Skin epidermis (tissue), 12 donors: ENCODE data around the gene TSEN54.

Source experiments
- H3K27ac ChIP-seq, 21 experiments: fragments of 200-600 bp; sonication (generic) in 11 of 21; one replicate each; pipeline ENCODE4 v1.5.0; 2020; ENCODE audit warnings: mild to moderate bottlenecking in 3 of 21, inconsistent platforms in 2 of 21, moderate library complexity in 2 of 21
- H3K4me3 ChIP-seq, 7 experiments: fragments of 200-600 bp; sonication (generic) in 2 of 7; one replicate each; pipeline ENCODE4 v1.5.0; 2020; ENCODE audit warnings: inconsistent platforms in 2 of 7, mild to moderate bottlenecking in 2 of 7, moderate library complexity in 1 of 7

The TSEN54 gene

DNA sequence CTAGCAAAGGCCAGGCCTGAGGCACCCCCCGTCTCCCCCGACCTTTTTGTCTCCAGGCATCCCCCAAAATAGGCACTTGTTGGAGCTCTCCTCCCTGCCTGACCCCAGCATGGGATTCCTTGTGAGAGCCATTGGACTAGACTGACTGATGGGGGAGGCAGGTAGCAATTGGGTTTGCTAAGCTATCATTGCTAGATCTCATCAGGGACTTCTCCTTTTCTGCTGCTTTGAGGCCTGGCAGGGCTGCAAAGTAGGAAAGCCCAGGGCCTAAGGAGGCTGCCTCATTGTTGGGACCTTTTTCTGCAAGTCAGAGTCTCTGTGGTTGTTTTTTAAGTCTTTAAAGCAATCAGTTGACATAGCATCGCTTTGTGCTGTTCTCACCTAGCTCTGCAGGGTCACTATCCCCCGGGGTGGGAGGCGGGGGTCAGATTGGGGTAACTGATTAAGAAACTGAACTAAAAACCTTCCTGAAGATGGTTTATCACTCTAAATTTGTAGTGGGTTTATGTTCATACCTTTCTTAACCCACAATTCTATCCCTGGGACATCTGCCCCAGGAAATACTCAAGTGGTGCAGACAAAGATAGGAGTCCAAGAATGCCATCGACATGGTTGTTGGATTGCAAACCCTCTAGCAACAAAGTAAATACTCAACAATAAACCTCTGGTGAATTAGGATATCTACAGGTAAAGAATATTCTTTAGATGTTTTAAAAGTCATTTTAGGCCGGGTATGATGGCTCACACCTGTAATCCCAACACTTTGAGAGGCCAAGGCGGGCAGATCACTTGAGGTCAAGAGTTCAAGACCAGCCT is 37.2 kb downstream of the TSEN54 start:
- no peak overlapping the region for H3K27ac ChIP-seq
- H3K4me3 ChIP-seq = no peak overlapping the region

DNA sequence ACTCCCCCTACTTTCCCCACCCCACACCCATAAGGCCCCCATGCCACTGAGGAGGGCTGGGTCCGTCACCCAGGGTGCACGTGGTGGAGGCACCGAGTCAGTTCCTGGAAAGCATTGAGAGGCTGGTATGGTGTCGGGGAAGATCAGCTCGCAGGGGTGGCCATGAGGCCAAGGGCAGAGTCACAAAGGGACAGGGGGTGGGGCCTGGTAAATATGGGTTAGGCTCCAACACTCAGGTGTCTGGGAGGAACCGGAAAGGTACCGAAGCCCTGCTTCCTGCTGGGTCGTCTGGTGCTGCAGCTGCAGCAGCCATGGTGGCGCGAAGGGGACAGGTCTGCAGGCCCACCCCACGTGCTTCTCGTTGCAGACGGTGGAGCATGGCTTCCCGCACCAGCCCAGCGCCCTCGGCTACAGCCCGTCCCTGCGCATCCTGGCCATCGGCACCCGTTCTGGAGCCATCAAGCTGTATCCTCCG is 39.4 kb downstream of the TSEN54 start:
- H3K4me3 ChIP-seq = no peak overlapping the region
- no peak overlapping the region for H3K27ac ChIP-seq

DNA sequence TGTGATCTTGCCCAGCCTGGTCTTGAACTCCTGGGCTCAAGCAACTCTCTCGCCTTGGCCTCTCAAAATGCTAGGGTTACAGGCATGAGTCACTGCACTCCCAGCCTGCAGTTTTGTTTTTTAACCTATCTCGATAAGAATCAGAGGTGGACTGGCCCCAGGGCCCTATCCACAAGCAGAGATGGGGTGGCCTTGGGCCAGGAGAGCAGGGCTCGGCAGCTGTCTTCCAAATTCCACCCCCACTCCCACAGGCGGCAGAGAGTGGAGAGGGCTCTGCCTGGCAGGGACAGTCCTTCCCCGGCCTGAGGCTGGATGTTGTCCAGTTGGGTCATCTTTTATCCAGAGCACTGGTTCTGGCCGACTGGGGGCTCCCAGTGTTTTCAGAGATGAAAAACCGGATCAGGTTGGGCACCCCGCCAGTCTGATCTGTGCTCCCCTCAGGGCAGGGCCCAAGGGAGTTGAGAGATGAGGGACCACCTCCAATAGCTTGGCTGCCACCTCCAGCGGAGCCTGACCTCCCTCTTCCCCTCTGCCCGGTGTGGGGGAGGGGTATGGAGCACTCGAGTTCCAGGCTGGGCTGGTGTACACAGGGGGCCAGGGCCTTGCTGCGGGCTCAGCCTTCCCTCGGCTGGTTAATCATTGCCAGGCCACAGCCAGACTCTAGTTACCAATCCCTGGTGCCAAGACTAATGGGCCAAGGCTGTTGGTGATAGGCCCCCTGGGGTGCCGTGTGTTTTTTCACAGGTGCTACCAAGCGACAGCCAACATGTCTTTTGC is 40.9 kb downstream of the TSEN54 start:
- Histone ChIP-seq H3K27ac (no peak overlapping the region), H3K4me3 (no peak overlapping the region)

GRCh38 chr17:75557852-75558665 is 41.7 kb downstream of the TSEN54 start:
- no peak overlapping the region for H3K27ac ChIP-seq
- H3K4me3 ChIP-seq = no peak overlapping the region

DNA sequence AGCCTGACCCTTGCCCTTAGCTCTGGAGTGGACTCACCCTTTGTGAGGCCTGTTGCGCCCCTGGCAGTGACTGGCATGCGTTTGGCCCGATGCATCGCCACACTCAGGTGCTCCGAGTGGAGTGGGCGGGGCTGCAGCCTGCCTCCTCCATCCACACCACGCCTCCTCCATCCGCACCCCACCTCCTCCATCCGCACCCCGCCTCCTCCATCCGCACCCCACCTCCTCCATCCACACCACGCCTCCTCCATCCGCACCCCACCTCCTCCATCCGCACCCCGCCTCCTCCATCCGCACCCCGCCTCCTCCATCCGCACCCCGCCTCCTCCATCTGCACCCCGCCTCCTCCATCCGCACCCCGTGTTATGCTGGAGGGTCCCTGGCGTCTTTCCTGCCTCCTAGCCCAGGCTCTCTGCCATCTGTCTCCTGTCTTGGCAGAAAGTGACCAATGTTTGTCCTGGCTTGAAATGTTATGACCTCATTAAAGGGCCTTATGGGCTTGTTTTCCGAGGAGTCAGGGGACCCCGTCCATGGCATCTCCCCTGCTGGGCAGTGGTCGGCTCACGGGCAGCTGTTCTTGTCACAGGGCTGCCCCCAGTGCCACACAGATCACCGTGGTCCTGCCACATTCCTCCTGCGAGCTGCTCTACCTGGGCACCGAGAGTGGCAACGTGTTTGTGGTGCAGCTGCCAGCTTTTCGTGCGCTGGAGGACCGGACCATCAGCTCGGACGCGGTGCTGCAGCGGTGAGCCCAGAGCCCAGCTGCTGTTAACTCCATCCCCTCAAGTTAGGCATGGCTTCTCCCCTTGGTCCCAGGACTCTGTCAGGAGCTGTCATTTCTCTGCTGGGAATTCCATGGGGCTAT is 42.6 kb downstream of the TSEN54 start:
- Histone ChIP-seq H3K4me3 (no peak overlapping the region), H3K27ac (no peak overlapping the region)

DNA sequence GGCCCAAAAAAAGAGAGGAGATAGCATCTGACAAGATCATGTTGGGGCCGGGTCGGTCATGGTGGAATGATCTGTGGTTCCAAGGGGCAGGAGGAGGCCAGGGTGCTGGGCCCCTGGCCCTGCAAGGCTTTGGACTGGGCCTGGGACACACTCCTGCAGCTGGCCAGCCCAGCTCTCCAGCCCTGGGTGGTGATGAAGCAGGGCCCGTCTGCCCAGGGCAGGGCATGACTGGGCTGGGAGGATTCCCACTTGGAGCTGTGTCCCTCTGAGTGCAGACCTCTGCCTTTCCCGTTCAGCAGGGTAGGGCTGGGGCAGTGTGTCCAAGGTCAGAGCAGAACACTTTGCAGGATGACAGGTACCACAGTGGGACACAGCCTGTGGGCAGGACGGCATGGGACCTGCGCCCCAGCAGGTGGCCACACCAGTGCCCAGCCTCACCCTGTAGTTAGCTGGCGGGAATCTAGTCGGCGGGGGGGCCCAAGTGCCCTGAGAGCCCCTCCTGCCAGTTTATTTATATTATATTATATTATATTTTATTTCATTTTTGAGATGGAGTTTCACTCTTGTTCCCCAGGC is 43.7 kb downstream of the TSEN54 start:
- Histone ChIP-seq H3K4me3 (no peak overlapping the region), H3K27ac (no peak overlapping the region)

- Histone ChIP-seq H3K27ac (no peak overlapping the region), H3K4me3 (no peak overlapping the region)
These were observed 45.7 kb downstream of the TSEN54 start for GRCh38 chr17:75561927-75562603.

GRCh38 chr17:75563063-75563758 is 46.9 kb downstream of the TSEN54 start:
- Histone ChIP-seq H3K27ac (no peak overlapping the region), H3K4me3 (no peak overlapping the region)

- peak overlapping the region in 1 of 21 experiments; percentile 19 for H3K27ac ChIP-seq
These were observed 47.9 kb downstream of the TSEN54 start for GRCh38 chr17:75564195-75564594.

DNA sequence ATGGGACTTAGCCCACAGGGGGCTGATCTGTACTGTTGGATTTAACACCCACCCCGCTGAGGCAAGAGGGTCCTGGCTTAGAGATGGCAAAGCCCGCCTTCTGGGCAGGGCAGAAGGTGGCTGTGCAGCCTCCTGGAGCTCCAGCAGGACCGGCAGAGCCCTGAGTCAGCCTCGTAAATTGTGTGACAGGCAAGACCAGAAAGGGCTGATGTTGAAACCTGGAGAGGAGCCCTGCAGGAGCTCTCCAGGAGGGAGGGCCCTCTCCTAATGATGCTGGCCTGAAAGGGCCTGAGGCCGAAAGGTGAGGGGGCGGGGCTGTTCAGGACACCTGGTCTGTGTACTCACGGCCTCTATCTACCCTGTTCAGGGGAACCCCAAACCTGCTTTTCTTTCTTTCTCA is 48.7 kb downstream of the TSEN54 start:
- Histone ChIP-seq H3K27ac (peak overlapping the region in 2 of 21 experiments; percentile 8 to 47), H3K4me3 (no peak overlapping the region)

More at GRCh38 chr17:75564195-75564594, 47.9 kb downstream of the TSEN54 start:
- no peak overlapping the region for H3K4me3 ChIP-seq

- H3K4me3 ChIP-seq = no peak overlapping the region
- no peak overlapping the region for H3K27ac ChIP-seq
These were observed 49.3 kb downstream of the TSEN54 start for GRCh38 chr17:75565618-75566017.

- Histone ChIP-seq H3K27ac (no peak overlapping the region), H3K4me3 (no peak overlapping the region)
These were observed 50.1 kb downstream of the TSEN54 start for GRCh38 chr17:75566416-75566815.

DNA sequence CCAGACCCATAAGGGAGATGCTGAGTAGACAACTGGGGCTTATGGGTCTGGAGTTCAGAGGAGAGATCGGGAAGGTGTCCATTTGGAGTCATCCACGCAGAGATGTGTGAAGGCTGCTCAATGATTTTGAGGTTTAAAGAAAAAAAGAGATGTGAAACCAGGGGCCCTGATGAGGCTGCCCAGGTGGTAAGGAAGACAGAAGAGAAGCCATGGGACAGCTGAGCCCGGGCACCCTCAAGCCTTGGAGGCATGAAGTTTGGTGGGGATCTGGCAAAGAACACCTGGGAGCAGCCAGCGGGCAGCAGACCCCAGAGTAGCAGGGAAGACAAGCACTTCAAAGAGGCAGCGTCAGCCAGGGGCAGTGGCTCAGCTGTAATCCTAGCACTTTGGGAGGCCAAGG is 50.5 kb downstream of the TSEN54 start:
- H3K27ac ChIP-seq = no peak overlapping the region
- H3K4me3 ChIP-seq = no peak overlapping the region

- H3K4me3 ChIP-seq = no peak overlapping the region
- H3K27ac ChIP-seq = no peak overlapping the region
These were observed 52.3 kb downstream of the TSEN54 start for GRCh38 chr17:75568412-75569255.

- peak overlapping the region in 5 of 21 experiments; percentile 39 to 80 (median 52) for H3K27ac ChIP-seq
- H3K4me3 ChIP-seq = no peak overlapping the region
These were observed 53.8 kb downstream of the TSEN54 start for GRCh38 chr17:75570034-75570676.

- Histone ChIP-seq H3K27ac (peak overlapping the region in 15 of 21 experiments; percentile 18 to 80 (median 52)), H3K4me3 (no peak overlapping the region)
These were observed 54.4 kb downstream of the TSEN54 start for GRCh38 chr17:75570772-75571171.
